SK-N-SH treated with all-trans-retinoic acid at 6 μM for 48 hours (cell line): ENCODE results near the gene PGGT1B.

ENCODE experiments used
- ATAC-seq: fragments of 200-7000 bp; cut with Tn5 transposase; 3 replicates; pipeline ENCODE4 v1.9.1; 2020; ENCODE audit warnings: mild to moderate bottlenecking, moderate library complexity
- ARNTL ChIP-seq: fragments of 450-650 bp; formaldehyde crosslinking; IDR thresholded peaks from 2 replicates; pipeline ENCODE4 v1.5.0; 2020; ENCODE audit warnings: low read depth, mild to moderate bottlenecking, moderate library complexity, borderline replicate concordance
- BACH2 ChIP-seq: fragments of 250-450 bp; sonication (Bioruptor Pico); IDR thresholded peaks from 2 replicates; pipeline ENCODE4 v1.9.0; 2021; ENCODE audit warnings: mild to moderate bottlenecking, borderline replicate concordance
- CSDC2 ChIP-seq: fragments of 250-450 bp; sonication (Bioruptor Pico); IDR thresholded peaks from 2 replicates; pipeline ENCODE4 v1.5.0; 2020; ENCODE audit warnings: mild to moderate bottlenecking, moderate library complexity
- ESRRG ChIP-seq: fragments of 250-450 bp; sonication (Bioruptor Pico); IDR thresholded peaks from 2 replicates; pipeline ENCODE4 v1.6.1; 2021; ENCODE audit warnings: mild to moderate bottlenecking
- GLIS3 ChIP-seq: fragments of 250-450 bp; sonication (Bioruptor Pico); IDR thresholded peaks from 2 replicates; pipeline ENCODE4 v1.5.0; 2020; ENCODE audit warnings: mild to moderate bottlenecking, moderate library complexity
- ISL1 ChIP-seq: fragments of 250-450 bp; sonication (Bioruptor Pico); IDR thresholded peaks from 2 replicates; pipeline ENCODE4 v2.1.2; 2022; ENCODE audit warnings: mild to moderate bottlenecking, moderate library complexity
- OSR1 ChIP-seq: fragments of 250-450 bp; sonication (Bioruptor Pico); IDR thresholded peaks from 2 replicates; pipeline ENCODE4 v1.8.0; 2022; ENCODE audit warnings: moderate library complexity, mild to moderate bottlenecking, inconsistent platforms
- PATZ1 ChIP-seq: fragments of 250-450 bp; sonication (Bioruptor Pico); IDR thresholded peaks from 2 replicates; pipeline ENCODE4 v1.8.0; 2020; ENCODE audit warnings: mild to moderate bottlenecking, moderate library complexity, borderline replicate concordance
- POU6F1 ChIP-seq: fragments of 250-450 bp; sonication (Bioruptor Pico); IDR thresholded peaks from 2 replicates; pipeline ENCODE4 v1.8.0; 2021; ENCODE audit warnings: low read depth, mild to moderate bottlenecking, moderate library complexity, borderline replicate concordance
- PPARA ChIP-seq: fragments of 250-450 bp; sonication (Bioruptor Pico); IDR thresholded peaks from 2 replicates; pipeline ENCODE4 v1.5.0; 2020; ENCODE audit warnings: mild to moderate bottlenecking, borderline replicate concordance
- RARB ChIP-seq: fragments of 250-450 bp; sonication (Bioruptor Pico); IDR thresholded peaks from 2 replicates; pipeline ENCODE4 v1.8.0; 2021; ENCODE audit warnings: mild to moderate bottlenecking, moderate library complexity
- TCF4 ChIP-seq: fragments of 250-450 bp; sonication (Bioruptor Pico); IDR thresholded peaks from 2 replicates; pipeline ENCODE4 v1.8.0; 2021; ENCODE audit warnings: mild to moderate bottlenecking, moderate library complexity, borderline replicate concordance
- TOX ChIP-seq: fragments of 250-450 bp; sonication (Bioruptor Pico); IDR thresholded peaks from 2 replicates; pipeline ENCODE4 v1.8.0; 2021; ENCODE audit warnings: mild to moderate bottlenecking, moderate library complexity, borderline replicate concordance
- ZC3H10 ChIP-seq: fragments of 250-450 bp; sonication (Bioruptor Pico); IDR thresholded peaks from 2 replicates; pipeline ENCODE4 v1.5.1; 2021; ENCODE audit warnings: mild to moderate bottlenecking, moderate library complexity
- ZFP3 ChIP-seq: fragments of 250-450 bp; sonication (Bioruptor Pico); IDR thresholded peaks from 2 replicates; pipeline ENCODE4 v1.5.0; 2020; ENCODE audit warnings: mild to moderate bottlenecking, moderate library complexity
- ZFP30 ChIP-seq: fragments of 450-650 bp; formaldehyde crosslinking; IDR thresholded peaks from 2 replicates; pipeline ENCODE4 v1.5.0; 2022; ENCODE audit warnings: mild to moderate bottlenecking, moderate library complexity
- ZNF565 ChIP-seq: fragments of 450-650 bp; formaldehyde crosslinking; conservative IDR thresholded peaks from 2 replicates; pipeline ENCODE4 v1.5.0; 2020; ENCODE audit warnings: low read depth, mild to moderate bottlenecking, moderate library complexity
- ZNF70 ChIP-seq: fragments of 450-650 bp; formaldehyde crosslinking; IDR thresholded peaks from 2 replicates; pipeline ENCODE4 v1.5.0; 2020; ENCODE audit warnings: mild to moderate bottlenecking, moderate library complexity
- TF ChIP-seq, protein P1 (sequence below): fragments of 250-450 bp; sonication (Bioruptor Pico); IDR thresholded peaks from 2 replicates; pipeline ENCODE4 v1.5.1; 2020; ENCODE audit warnings: low read depth, mild to moderate bottlenecking, moderate library complexity
- TF ChIP-seq, protein P2 (sequence below): fragments of 250-450 bp; sonication (Bioruptor Pico); IDR thresholded peaks from 2 replicates; pipeline ENCODE4 v1.5.0; 2020; ENCODE audit warnings: mild to moderate bottlenecking, moderate library complexity

The PGGT1B gene

DNA sequence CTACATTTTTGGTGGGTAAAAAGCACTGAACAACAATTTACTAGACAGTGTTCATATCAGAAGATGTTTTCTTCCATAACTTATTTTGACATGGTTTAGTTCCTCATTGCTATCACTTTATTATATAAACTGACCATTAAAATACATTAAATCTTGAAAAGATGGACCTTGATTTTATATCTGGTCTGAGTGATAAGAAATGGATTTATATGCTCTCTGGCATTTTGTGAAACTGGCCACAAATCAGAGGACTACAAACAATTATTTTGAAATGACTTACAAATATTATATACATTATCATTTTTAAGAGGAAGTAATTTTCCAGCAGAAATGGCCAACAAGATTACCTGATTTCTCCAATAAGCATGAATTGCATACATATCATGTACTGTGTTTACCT lies 69.4 kb downstream of the PGGT1B start:
- ATAC-seq: no peak
- TF ChIP-seq TCF4 (CRISPR knock-in tag): no peak
- no peak for TF ChIP-seq ARNTL
- TF ChIP-seq GLIS3 (CRISPR knock-in tag): no peak
- TF ChIP-seq PATZ1 (CRISPR knock-in tag): no peak
- TF ChIP-seq TOX (CRISPR knock-in tag): no peak

DNA sequence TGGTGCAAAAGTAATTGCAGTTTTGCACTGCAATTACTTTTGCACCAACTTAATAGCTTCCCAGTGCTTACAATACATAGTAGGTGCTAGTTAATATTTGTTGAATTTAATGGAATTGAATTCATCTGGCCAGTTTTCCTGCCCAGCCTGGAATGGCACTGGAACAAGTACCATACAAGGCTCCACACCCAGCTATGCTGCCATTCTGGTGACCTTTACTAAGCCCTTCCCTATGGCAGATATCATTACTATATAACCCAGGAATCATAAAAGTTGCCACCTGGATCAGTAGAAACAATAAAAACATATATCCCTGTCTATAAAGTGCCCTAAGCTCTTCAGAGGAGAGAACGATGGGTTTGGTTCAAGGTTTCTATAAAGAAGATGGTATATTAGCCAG lies 70.6 kb downstream of the PGGT1B start:
- TF ChIP-seq ESRRG (CRISPR knock-in tag) (no peak), POU6F1 (CRISPR knock-in tag) (no peak), TCF4 (CRISPR knock-in tag) (no peak), BACH2 (CRISPR knock-in tag) (no peak), ARNTL (no peak), GLIS3 (CRISPR knock-in tag) (no peak), RARB (no peak)
- TF ChIP-seq, protein P1, sequence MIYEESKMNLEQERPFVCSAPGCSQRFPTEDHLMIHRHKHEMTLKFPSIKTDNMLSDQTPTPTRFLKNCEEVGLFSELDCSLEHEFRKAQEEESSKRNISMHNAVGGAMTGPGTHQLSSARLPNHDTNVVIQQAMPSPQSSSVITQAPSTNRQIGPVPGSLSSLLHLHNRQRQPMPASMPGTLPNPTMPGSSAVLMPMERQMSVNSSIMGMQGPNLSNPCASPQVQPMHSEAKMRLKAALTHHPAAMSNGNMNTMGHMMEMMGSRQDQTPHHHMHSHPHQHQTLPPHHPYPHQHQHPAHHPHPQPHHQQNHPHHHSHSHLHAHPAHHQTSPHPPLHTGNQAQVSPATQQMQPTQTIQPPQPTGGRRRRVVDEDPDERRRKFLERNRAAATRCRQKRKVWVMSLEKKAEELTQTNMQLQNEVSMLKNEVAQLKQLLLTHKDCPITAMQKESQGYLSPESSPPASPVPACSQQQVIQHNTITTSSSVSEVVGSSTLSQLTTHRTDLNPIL (CRISPR knock-in tag): no peak
- no peak for ATAC-seq

DNA sequence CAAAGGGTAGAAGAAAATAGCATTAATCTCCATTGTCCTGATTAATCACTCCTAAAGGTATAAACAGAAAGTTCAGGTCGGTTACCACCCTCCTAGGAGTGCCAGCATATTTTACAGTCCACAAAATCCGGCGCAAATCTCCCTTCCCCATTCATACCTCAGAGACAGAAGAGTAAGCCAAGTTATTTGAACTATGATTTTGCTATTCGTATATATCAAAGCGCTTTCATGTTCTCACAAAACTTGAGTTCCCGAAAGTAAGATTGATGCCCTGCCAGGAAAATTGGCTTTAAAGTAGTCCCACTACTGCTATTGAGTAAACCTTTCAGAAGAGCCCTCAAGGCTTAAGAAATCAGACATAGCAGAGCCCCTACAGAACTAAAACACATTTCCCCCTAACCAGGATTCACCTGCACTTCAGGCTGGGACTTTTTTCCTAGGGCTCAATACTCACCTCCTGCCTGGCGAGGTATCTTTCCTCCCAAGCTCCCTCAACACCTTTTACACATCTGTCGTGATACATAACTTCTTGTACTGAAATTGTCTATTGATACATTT lies 71.1 kb downstream of the PGGT1B start:
- TF ChIP-seq RARB (no peak), ISL1 (CRISPR knock-in tag) (no peak), POU6F1 (CRISPR knock-in tag) (no peak), ZNF70 (no peak), OSR1 (CRISPR knock-in tag) (no peak), GLIS3 (CRISPR knock-in tag) (no peak), ZFP3 (no peak), PPARA (CRISPR knock-in tag) (no peak), CSDC2 (CRISPR knock-in tag) (no peak), ESRRG (CRISPR knock-in tag) (no peak), BACH2 (CRISPR knock-in tag) (no peak), ZC3H10 (CRISPR knock-in tag) (no peak), TOX (CRISPR knock-in tag) (no peak), ZFP30 (no peak), ZNF565 (CRISPR knock-in tag) (no peak)
- TF ChIP-seq, protein P2, sequence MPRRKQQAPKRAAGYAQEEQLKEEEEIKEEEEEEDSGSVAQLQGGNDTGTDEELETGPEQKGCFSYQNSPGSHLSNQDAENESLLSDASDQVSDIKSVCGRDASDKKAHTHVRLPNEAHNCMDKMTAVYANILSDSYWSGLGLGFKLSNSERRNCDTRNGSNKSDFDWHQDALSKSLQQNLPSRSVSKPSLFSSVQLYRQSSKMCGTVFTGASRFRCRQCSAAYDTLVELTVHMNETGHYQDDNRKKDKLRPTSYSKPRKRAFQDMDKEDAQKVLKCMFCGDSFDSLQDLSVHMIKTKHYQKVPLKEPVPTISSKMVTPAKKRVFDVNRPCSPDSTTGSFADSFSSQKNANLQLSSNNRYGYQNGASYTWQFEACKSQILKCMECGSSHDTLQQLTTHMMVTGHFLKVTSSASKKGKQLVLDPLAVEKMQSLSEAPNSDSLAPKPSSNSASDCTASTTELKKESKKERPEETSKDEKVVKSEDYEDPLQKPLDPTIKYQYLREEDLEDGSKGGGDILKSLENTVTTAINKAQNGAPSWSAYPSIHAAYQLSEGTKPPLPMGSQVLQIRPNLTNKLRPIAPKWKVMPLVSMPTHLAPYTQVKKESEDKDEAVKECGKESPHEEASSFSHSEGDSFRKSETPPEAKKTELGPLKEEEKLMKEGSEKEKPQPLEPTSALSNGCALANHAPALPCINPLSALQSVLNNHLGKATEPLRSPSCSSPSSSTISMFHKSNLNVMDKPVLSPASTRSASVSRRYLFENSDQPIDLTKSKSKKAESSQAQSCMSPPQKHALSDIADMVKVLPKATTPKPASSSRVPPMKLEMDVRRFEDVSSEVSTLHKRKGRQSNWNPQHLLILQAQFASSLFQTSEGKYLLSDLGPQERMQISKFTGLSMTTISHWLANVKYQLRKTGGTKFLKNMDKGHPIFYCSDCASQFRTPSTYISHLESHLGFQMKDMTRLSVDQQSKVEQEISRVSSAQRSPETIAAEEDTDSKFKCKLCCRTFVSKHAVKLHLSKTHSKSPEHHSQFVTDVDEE: no peak
- no peak for ATAC-seq
